ENCODE data around the gene TTLL10. TPM values are rescaled to one million over a fixed set of nuclear protein-coding genes. Genes with fewer than 3 reads are reported as not detected.

Gene TTLL10
- total RNA-seq, 1 donor from 2014 or later = not detected

GRCh38 chr1:1197188-1197500 is 23.5 kb downstream of the TTLL10 start:
- H4K20me1 ChIP-seq (ENCODE audit: insufficient read depth, low read length) = no peaks in the 10 kb centered on the region
- no peaks in the 10 kb centered on the region for H3K4me1 ChIP-seq (ENCODE audit: insufficient read depth, low read length)
- H2AFZ ChIP-seq (ENCODE audit: low read depth, low read length) = no peak overlapping the region
- H3K4me2 ChIP-seq (ENCODE audit: low read length) = no peak overlapping the region
- H3K4me3 ChIP-seq (ENCODE audit: insufficient read depth, low read depth, low read length) = no peak overlapping the region
- TF ChIP-seq CTCF (IDR thresholded peaks at IDR 0.05; ENCODE audit: insufficient read depth, low read depth, low read length) = no peak
- TF ChIP-seq EZH2 (IDR thresholded peaks at IDR 0.05; ENCODE audit: insufficient read depth, low read length) = no peak
- DNase-seq (ENCODE audit: low read depth) = no peak
- peaks cover 12% of the 10 kb centered on the region for H3K9me3 Mint-ChIP-seq (ENCODE audit: unreplicated experiment)
- no peaks in the 10 kb centered on the region for H3K36me3 ChIP-seq (ENCODE audit: insufficient read depth, low read length)
- peaks cover 21% of the 10 kb centered on the region for H3K27me3 Mint-ChIP-seq (ENCODE audit: low read depth, unreplicated experiment)
- H3K4me1 Mint-ChIP-seq (ENCODE audit: low read depth, unreplicated experiment) = no peaks in the 10 kb centered on the region
- no peak for FAIRE-seq
- no peaks in the 10 kb centered on the region for H3K79me2 ChIP-seq (ENCODE audit: insufficient read depth, low read length)
- H3K9me3 ChIP-seq (ENCODE audit: insufficient read depth, low read depth, low read length) = no peaks in the 10 kb centered on the region
- H3K27ac ChIP-seq (ENCODE audit: low read depth, low read length) = no peak overlapping the region
- no peak overlapping the region for H3K27ac Mint-ChIP-seq (ENCODE audit: unreplicated experiment)
- peaks cover under 1% of the 10 kb centered on the region for H3K36me3 Mint-ChIP-seq (ENCODE audit: low read depth, unreplicated experiment)
- H3K9ac ChIP-seq (ENCODE audit: low read length) = no peak overlapping the region
- no peak overlapping the region for H3K4me3 Mint-ChIP-seq (ENCODE audit: unreplicated experiment)
- H3K27me3 ChIP-seq (ENCODE audit: insufficient read depth, low read length) = peaks cover 2% of the 10 kb centered on the region

- Histone ChIP-seq H3K27me3 (ENCODE audit: insufficient read depth, low read length) (peaks cover 2% of the 10 kb centered on the region), H3K79me2 (ENCODE audit: insufficient read depth, low read length) (no peaks in the 10 kb centered on the region), H3K4me1 (ENCODE audit: insufficient read depth, low read length) (no peaks in the 10 kb centered on the region), H3K4me2 (ENCODE audit: low read length) (no peak overlapping the region), H3K36me3 (ENCODE audit: insufficient read depth, low read length) (no peaks in the 10 kb centered on the region), H2AFZ (ENCODE audit: low read depth, low read length) (no peak overlapping the region), H3K9ac (ENCODE audit: low read length) (no peak overlapping the region), H3K9me3 (ENCODE audit: insufficient read depth, low read depth, low read length) (no peaks in the 10 kb centered on the region), H3K27ac (ENCODE audit: low read depth, low read length) (no peak overlapping the region), H3K4me3 (ENCODE audit: insufficient read depth, low read depth, low read length) (no peak overlapping the region), H4K20me1 (ENCODE audit: insufficient read depth, low read length) (no peaks in the 10 kb centered on the region)
- H3K9me3 Mint-ChIP-seq (ENCODE audit: unreplicated experiment) = peaks cover 11% of the 10 kb centered on the region
- TF ChIP-seq EZH2 (IDR thresholded peaks at IDR 0.05; ENCODE audit: insufficient read depth, low read length) (no peak), CTCF (IDR thresholded peaks at IDR 0.05; ENCODE audit: insufficient read depth, low read depth, low read length) (no peak)
- no peaks in the 10 kb centered on the region for H3K4me1 Mint-ChIP-seq (ENCODE audit: low read depth, unreplicated experiment)
- peaks cover 20% of the 10 kb centered on the region for H3K27me3 Mint-ChIP-seq (ENCODE audit: low read depth, unreplicated experiment)
- FAIRE-seq = no peak
- no peak overlapping the region for H3K27ac Mint-ChIP-seq (ENCODE audit: unreplicated experiment)
- H3K4me3 Mint-ChIP-seq (ENCODE audit: unreplicated experiment) = no peak overlapping the region
- DNase-seq (ENCODE audit: low read depth) = no peak
- no peaks in the 10 kb centered on the region for H3K36me3 Mint-ChIP-seq (ENCODE audit: low read depth, unreplicated experiment)
Observed at GRCh38 chr1:1197551-1198422, 24.1 kb downstream of the TTLL10 start.

Measured in astrocyte (in vitro differentiated cells and primary cell).